T-helper 2 cell treated with Interferon-gamma antibody and Interleukin-4, amounts not matched to agents 100 ng/mL and 5 ng/mL, for 36 hours (primary cell): ENCODE results near the gene GSTM2. TPM values are rescaled to one million over a fixed set of nuclear protein-coding genes. Genes with fewer than 3 reads are reported as not detected.

Source experiments
- intact Hi-C: fragments of 100-400 bp; cut with micrococcal nuclease; formaldehyde crosslinking; loops from one replicate; pipeline ENCODE4 v1.15.1; 2023
- total RNA-seq: library from RNA; stranded (reverse); gene quantifications from 2 replicates; pipeline ENCODE4 v1.2.3, GENCODE V29; 2022

GSTM2 gene
- total RNA-seq = 42.2 and 44.3 TPM in 2 replicates

- intact Hi-C loops = loop anchor here (2.0 kb wide), 1 partner anchor 21 kb away; no protein-coding TSS in a partner anchor
Measured at GRCh38 chr1:109667452-109668122, at the start of gene GSTM2. GSTM2 (plus strand) TSS chr1:109668057; CDS start chr1:109668116, 59 bp downstream.

- intact Hi-C loops = no loop called here
Measured at GRCh38 chr1:109618661-109619575, 48.9 kb upstream of the GSTM2 start.

GRCh38 chr1:109619576-109620400 lies 48.1 kb upstream of the GSTM2 start, which contains the start of the genes AMPD2 and GNAT2:
AMPD2 (plus strand) TSS chr1:109619837; CDS start chr1:109621176, 1,339 bp downstream.
GNAT2 (minus strand) TSS chr1:109619616; CDS start chr1:109612870, 6,746 bp downstream.
- intact Hi-C loops = loop anchor here (1.0 to 5.0 kb wide), 3 partner anchors 71 to 193 kb away; partner anchors contain the start of genes ATXN7L2, GNAI3 and PSMA5

GRCh38 chr1:109620401-109620791 lies 47.5 kb upstream of the GSTM2 start:
- intact Hi-C loops = loop anchor here (1.0 to 5.0 kb wide), 3 partner anchors 72 to 194 kb away; partner anchors contain the start of genes ATXN7L2, GNAI3 and PSMA5

- intact Hi-C loops = loop anchor here (1.0 to 5.0 kb wide), 3 partner anchors 73 to 194 kb away; partner anchors contain the start of genes ATXN7L2, GNAI3 and PSMA5
Measured at GRCh38 chr1:109620841-109621286, 47.0 kb upstream of the GSTM2 start.

GRCh38 chr1:109621379-109622136 lies 46.3 kb upstream of the GSTM2 start:
- intact Hi-C loops = loop anchor here (2.0 to 5.0 kb wide), 2 partner anchors 139 to 195 kb away; partner anchors contain the start of genes ATXN7L2 and PSMA5

- intact Hi-C loops = loop anchor here (5.0 kb wide), 1 partner anchor 140 kb away; the partner anchor contains the start of gene ATXN7L2
Measured at GRCh38 chr1:109622137-109622892, 45.5 kb upstream of the GSTM2 start.

- intact Hi-C loops = loop anchor here (5.0 kb wide), 1 partner anchor 141 kb away; the partner anchor contains the start of gene ATXN7L2
Measured at GRCh38 chr1:109622895-109623294, 45.0 kb upstream of the GSTM2 start.

GRCh38 chr1:109623601-109624161 lies 44.2 kb upstream of the GSTM2 start:
- intact Hi-C loops = loop anchor here (5.0 kb wide), 1 partner anchor 141 kb away; the partner anchor contains the start of gene ATXN7L2

GRCh38 chr1:109624201-109625010 lies 43.5 kb upstream of the GSTM2 start:
- intact Hi-C loops = loop anchor here (5.0 kb wide), 1 partner anchor 142 kb away; the partner anchor contains the start of gene ATXN7L2

GRCh38 chr1:109625176-109625575 lies 42.7 kb upstream of the GSTM2 start:
- intact Hi-C loops = no loop called here

- intact Hi-C loops = no loop called here
Measured at GRCh38 chr1:109625601-109626560, 42.0 kb upstream of the GSTM2 start.

GRCh38 chr1:109626682-109627408 lies 41.0 kb upstream of the GSTM2 start:
- intact Hi-C loops = no loop called here

GRCh38 chr1:109627692-109628399 lies 40.0 kb upstream of the GSTM2 start:
- intact Hi-C loops = loop anchor here (2.0 kb wide), 1 partner anchor 81 kb away; no protein-coding TSS in a partner anchor
